Measurements from ENCODE around the gene ANKRD33. TPM values are rescaled to one million over a fixed set of nuclear protein-coding genes. Genes with fewer than 3 reads are reported as not detected.

The ANKRD33 gene, protein sequence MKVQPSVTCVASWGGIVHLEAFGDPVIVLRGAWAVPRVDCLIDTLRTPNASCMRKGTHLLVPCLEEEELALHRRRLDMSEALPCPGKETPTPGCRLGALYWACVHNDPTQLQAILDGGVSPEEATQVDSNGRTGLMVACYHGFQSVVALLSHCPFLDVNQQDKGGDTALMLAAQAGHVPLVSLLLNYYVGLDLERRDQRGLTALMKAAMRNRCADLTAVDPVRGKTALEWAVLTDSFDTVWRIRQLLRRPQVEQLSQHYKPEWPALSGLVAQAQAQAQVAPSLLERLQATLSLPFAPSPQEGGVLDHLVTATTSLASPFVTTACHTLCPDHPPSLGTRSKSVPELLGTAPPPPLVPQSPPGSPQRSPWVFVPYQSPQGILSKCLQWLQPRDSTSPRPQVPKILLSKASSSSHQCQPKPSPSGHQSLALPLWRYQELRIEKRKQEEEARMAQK
- not detected for total RNA-seq

DNA sequence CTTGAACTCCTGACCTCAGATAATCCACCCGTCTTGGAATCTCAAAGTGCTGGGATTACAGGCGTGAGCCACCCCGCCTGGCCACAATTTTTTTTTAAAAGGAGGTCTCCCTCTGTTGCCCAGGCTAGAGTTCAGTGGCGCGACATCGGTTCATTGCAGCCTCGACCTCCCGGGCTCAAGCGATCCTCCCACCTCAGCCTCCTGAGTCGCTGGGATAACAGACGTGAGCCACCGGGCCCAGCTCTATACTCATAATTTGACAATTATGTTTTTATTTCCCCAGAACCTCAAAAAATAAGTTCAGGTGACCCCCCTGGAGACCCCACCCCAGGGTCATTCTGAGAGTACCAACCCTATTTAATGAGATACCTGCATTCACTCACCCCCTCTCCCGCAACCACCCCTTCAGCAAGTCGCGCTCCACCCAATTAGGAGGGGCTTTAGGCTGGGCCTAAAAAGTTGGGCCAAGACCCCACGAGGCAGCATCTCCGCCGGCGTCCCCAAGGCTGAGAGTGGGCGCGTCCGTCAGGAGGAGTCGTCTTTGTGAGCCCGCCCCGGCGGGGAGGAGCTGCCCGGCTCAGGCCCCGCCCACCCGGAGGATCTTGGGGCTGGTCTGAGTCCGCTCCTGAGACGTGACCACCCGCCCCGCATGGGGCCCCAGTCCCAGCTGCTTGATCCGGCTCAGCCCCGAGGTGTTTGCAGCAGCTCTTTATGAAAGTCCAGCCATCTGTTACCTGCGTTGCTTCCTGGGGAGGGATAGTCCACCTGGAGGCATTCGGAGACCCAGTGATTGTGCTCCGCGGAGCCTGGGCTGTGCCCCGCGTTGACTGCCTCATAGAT is at the start of gene ANKRD33:
Gene ANKRD33 (plus strand): TSS at position 628 of the 840 bp plus-strand sequence. CDS start 84 bp downstream, at position 712.
- Histone ChIP-seq H3K36me3 (no peaks in the 10 kb centered on the region), H3K27me3 (no peaks in the 10 kb centered on the region), H3K4me1 (peaks cover 9 to 16% (median 15%) of the 10 kb centered on the region in 4 donors), H3K27ac (peak within 1 kb of the TSS in 1 of 4 donors; percentile 83), H3K4me3 (no peak within 1 kb of the TSS), H3K9me3 (no peaks in the 10 kb centered on the region)
- WGBS, 2 donors: 63 to 79% methylated on average over 23 to 31 of the region's 41 CpGs
- TF ChIP-seq POLR2A (IDR thresholded peaks at IDR 0.05) (no peak), POLR2AphosphoS5 (IDR thresholded peaks at IDR 0.05) (no peak), EP300 (IDR thresholded peaks at IDR 0.05) (no peak)
- TF ChIP-seq, protein P1, sequence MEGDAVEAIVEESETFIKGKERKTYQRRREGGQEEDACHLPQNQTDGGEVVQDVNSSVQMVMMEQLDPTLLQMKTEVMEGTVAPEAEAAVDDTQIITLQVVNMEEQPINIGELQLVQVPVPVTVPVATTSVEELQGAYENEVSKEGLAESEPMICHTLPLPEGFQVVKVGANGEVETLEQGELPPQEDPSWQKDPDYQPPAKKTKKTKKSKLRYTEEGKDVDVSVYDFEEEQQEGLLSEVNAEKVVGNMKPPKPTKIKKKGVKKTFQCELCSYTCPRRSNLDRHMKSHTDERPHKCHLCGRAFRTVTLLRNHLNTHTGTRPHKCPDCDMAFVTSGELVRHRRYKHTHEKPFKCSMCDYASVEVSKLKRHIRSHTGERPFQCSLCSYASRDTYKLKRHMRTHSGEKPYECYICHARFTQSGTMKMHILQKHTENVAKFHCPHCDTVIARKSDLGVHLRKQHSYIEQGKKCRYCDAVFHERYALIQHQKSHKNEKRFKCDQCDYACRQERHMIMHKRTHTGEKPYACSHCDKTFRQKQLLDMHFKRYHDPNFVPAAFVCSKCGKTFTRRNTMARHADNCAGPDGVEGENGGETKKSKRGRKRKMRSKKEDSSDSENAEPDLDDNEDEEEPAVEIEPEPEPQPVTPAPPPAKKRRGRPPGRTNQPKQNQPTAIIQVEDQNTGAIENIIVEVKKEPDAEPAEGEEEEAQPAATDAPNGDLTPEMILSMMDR (IDR thresholded peaks at IDR 0.05): no peak
- DNase-seq (peak; percentile 51 to 91), ATAC-seq (ENCODE audit: low FRiP score in 2 of 2) (peak in 1 of 2 donors; percentile 50)

DNA sequence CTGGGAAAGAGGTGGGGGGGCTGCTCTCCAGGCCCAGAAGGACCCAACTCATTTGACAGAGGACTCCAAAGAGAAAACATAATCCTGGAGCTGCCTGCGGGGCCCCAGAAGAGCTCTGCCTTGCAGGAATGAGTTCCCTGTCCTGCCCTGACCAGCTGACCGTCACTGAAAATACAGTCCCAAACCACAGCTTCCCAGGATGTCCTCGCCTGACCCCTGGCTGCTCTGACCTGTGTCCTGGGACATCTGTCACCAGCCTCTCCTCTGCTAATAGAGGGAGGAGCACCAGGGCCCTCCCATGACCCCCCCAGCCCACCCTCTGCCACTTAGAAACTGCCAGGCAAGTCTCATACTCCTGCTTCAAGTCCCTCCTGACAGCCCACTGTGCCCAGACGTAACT is 49.1 kb upstream of the ANKRD33 start:
- 54 to 69% methylated on average over 4 of the region's 4 CpGs for WGBS, 2 donors
- H3K27ac ChIP-seq: no peak overlapping the region
- DNase-seq (no peak), ATAC-seq (ENCODE audit: low FRiP score in 2 of 2) (no peak)
- no peaks in the 10 kb centered on the region for H3K9me3 ChIP-seq
- H3K4me3 ChIP-seq: no peak overlapping the region
- TF ChIP-seq POLR2A (IDR thresholded peaks at IDR 0.05) (no peak), POLR2AphosphoS5 (IDR thresholded peaks at IDR 0.05) (no peak), EP300 (IDR thresholded peaks at IDR 0.05) (no peak)
- TF ChIP-seq, protein P1 (IDR thresholded peaks at IDR 0.05): no peak
- H3K27me3 ChIP-seq: no peaks in the 10 kb centered on the region
- peaks cover 0 to 4% (median 0%) of the 10 kb centered on the region in 4 donors for H3K4me1 ChIP-seq
- H3K36me3 ChIP-seq: no peaks in the 10 kb centered on the region

DNA sequence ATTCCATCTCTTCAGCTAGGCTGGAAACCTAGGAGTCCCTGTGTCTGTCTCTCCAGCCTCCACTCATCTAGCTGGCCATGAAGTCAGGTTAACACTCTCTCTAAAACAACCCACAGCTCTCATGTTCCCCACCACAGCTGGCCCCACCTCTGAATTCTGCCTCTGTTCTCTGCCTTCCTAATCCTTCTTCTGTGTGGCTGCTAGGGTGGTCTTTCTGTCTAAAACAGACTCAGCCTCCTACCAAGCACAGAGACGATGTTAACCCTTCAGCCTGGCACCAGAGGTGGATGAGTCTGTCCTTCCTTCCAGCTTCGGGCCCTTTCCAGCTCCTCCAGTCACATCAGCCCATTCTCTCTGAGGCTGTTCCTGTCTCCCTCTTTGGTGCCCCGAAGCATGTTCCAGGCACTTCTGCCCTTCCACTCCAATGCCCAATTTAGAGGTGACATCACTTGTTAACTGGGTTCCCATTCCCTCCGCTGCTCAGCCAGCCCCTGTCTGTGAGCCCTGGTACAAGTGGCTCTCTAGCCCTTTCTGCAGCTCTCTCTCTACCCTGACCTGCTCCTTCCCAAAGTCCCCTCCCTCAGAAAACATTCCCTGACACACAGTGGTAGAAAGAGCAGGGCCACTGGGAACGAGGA is 48.5 kb upstream of the ANKRD33 start:
- H3K4me1 ChIP-seq: peaks cover 0 to 4% (median 0%) of the 10 kb centered on the region in 4 donors
- H3K27ac ChIP-seq: no peak overlapping the region
- H3K4me3 ChIP-seq: no peak overlapping the region
- no peak for TF ChIP-seq POLR2AphosphoS5 (IDR thresholded peaks at IDR 0.05)
- no peak for TF ChIP-seq POLR2A (IDR thresholded peaks at IDR 0.05)
- TF ChIP-seq, protein P1 (IDR thresholded peaks at IDR 0.05): no peak
- TF ChIP-seq EP300 (IDR thresholded peaks at IDR 0.05): no peak
- DNase-seq: no peak
- no peak for ATAC-seq (ENCODE audit: low FRiP score in 2 of 2)
- 74 to 77% methylated on average over 5 of the region's 5 CpGs for WGBS, 2 donors
- H3K9me3 ChIP-seq: no peaks in the 10 kb centered on the region
- no peaks in the 10 kb centered on the region for H3K27me3 ChIP-seq
- no peaks in the 10 kb centered on the region for H3K36me3 ChIP-seq

DNA sequence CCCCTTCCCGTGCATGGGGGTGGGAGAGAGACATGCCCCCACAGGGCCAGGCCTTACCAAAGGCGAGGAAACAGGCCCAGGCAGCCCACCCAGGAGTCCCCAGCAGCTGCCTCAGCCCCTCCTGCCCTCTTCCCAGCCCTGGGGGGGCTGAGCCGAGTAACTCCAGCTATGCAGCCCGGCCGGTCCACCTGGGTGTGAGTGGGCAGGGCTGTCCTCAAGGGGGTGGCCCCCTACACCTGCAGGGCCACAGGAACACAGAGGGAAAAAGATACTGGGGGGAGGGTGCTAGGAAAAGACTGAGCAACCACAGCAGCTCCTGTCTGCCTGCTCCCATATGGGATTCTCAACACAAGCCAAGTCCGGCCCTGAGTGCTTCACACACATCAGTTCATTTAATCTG is 46.9 kb upstream of the ANKRD33 start:
- DNase-seq: no peak

More for the DNA sequence above, 46.9 kb upstream of the ANKRD33 start:
- peaks cover 0 to 4% (median 1%) of the 10 kb centered on the region in 4 donors for H3K27me3 ChIP-seq
- H3K4me1 ChIP-seq: peaks cover 0 to 4% (median 0%) of the 10 kb centered on the region in 4 donors
- no peak for ATAC-seq (ENCODE audit: low FRiP score in 2 of 2)
- H3K4me3 ChIP-seq: no peak overlapping the region
- WGBS, 2 donors: 79 to 82% methylated on average over 6 of the region's 6 CpGs
- H3K36me3 ChIP-seq: no peaks in the 10 kb centered on the region
- H3K27ac ChIP-seq: no peak overlapping the region
- H3K9me3 ChIP-seq: no peaks in the 10 kb centered on the region
- TF ChIP-seq, protein P1 (IDR thresholded peaks at IDR 0.05): no peak
- TF ChIP-seq POLR2A (IDR thresholded peaks at IDR 0.05) (no peak), POLR2AphosphoS5 (IDR thresholded peaks at IDR 0.05) (no peak), EP300 (IDR thresholded peaks at IDR 0.05) (no peak)
